ENCODE results near the gene MSMB.
A peak's percentile ranks its signal among the peaks of the same experiment; 100 is the strongest.

MSMB gene

GRCh38 chr10:46033602-46034011, 12.5 kb downstream of the MSMB start:
- DNase-seq (ENCODE audit: low spot score): no peak

DNA sequence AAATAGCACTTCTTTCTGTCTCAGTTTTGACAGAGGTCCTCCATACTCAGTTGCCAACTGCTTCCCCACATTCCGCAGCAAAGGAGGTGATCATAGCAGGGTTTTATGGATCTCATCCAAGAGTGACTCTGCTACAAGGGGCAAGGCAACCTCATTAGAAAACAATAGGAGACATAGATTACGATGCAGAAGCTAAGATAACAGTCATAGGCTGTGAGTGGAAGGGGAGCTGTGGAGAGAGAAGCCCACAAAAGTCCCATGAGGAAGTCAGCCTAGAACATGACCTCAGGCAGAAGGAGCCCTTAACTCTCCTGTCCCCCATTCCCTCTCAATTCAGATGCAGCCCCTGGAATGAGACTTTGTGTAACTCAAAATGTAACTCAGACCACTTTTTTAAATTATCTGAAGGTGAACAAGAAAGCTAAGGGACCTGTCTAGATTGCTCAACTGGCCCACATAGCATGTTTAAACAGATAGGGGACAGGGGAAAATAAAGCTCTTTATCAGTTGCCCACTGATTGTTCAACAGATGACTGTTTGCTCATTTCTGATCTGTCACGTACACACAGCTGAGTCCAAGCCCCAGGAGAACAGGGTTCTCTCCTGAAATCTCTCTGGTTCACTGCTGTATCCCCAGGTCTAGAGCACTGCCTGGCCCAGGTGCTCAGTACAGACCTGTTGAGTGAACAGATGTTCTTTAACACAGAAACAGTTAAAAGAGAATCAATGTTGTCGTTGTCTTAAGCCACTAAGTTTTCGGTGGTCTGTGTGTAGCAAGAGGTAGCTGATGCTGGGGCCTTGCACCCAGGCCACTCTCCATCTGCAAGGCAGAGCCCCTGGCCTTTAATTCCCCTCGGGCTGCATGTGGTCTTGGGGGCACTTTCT, 14.2 kb downstream of the MSMB start:
- no peak for DNase-seq (ENCODE audit: low spot score)

- peak; percentile 99 for DNase-seq (ENCODE audit: low spot score)
Observed at GRCh38 chr10:46030091-46030937, 15.8 kb downstream of the MSMB start, which contains the start of gene NCOA4. Gene NCOA4, minus strand, starts transcription at chr10:46030623. Its CDS starts 13,943 bp downstream, at chr10:46016680.

DNA sequence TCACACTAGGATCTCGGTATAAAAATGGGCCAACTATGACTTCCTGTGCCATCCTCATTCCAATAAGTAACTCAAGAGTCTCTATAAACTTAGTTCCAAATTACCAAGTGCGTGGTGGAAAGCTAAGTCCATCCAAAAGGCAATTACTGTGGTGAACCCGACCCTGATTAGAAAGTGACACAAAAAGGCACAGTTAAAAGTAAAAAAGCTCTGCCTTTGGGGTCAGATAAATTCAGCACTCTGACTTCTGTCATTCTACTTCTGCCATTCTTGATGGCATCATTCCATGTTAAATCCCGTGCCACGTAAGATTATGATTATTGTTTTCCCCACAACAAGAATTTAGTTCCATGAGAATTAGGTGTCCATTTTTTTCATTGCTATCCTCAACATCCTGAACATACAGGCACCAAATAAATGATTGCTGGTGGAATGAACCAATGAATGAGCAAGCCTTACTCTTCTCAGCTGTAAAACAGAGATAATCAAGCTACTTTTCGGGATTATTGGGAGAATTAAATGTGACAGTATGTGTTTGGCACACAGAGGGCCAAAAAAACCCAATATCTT, 16.5 kb downstream of the MSMB start:
- DNase-seq (ENCODE audit: low spot score): no peak

GRCh38 chr10:46028584-46029460, 17.2 kb downstream of the MSMB start:
- DNase-seq (ENCODE audit: low spot score): peak; percentile 50

DNA sequence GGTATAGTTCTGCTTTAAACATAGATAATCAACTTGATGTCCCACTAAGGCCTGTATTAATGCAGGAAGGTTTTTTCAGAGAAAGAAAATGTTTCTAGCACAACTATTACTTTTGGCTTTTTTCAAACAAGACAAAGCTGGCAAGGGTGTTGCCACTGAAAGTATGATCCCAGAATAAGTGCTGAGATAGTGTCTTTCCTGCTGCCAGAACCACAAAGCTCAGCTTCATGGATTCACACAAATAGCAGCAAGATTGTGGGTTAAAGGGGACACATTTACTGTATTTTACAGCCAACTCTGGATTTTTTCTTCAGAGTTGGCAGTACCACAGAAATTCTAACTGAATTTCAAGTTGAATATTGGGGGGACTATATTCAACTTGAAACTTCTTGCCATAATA, 20.0 kb downstream of the MSMB start:
- DNase-seq (ENCODE audit: low spot score): no peak

- DNase-seq (ENCODE audit: low spot score): no peak
Observed at GRCh38 chr10:46025406-46025805, 20.7 kb downstream of the MSMB start.

GRCh38 chr10:46024948-46025347, 21.1 kb downstream of the MSMB start:
- DNase-seq (ENCODE audit: low spot score): no peak

- peak; percentile 95 for DNase-seq (ENCODE audit: low spot score)
Observed at GRCh38 chr10:46022978-46023702, 22.9 kb downstream of the MSMB start.

DNA sequence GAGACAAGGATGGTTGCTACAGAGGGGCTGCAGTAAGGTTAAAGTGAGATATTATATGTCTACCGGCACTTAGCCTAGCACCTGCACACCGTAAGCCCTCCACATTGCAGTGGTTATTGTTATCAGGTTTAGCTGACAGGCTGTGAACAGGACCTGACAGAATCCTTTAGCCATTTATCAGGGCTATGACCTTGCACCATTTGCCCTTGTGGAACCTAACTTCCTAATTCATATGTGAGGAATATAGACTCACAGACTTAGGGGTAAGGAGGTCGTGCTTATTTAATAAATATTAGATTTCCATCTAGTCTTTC, 25.8 kb downstream of the MSMB start:
- DNase-seq (ENCODE audit: low spot score): no peak

DNA sequence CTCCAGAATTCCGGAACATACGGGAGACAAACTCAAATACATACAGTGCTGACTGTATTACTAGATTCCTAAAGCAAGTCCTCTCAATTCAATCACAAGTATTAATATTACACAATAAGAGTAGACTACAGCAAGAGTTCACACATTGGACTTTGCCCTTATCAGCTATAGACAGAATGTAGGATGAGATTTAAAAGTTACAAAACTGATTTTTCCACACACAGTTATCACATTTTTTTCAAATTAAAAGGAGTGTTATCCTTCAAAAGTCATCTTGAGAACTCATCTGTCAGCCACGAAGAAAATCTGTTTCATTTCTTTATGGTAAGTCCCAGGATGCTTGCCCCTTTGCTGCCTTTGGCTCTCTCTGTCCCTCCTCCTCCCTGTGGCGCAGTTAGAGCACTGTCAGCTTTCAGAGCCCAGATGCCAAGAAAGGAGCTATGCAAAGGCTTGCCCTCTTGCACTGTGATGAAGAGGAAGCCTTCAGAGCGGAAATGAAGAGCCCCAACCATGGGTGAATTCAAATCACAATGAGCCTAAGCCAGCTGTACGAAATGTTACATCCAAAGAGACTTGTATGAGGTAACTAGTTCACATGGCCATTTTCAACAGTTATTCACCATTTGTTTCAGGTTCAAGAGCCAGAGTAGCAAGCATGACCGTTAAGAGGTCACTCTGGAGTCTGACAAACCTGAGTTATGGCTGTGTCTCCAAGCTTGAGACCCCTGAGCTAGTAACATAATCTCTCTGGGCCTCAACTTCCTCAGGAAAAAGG, 26.3 kb downstream of the MSMB start:
- DNase-seq (ENCODE audit: low spot score): no peak

DNA sequence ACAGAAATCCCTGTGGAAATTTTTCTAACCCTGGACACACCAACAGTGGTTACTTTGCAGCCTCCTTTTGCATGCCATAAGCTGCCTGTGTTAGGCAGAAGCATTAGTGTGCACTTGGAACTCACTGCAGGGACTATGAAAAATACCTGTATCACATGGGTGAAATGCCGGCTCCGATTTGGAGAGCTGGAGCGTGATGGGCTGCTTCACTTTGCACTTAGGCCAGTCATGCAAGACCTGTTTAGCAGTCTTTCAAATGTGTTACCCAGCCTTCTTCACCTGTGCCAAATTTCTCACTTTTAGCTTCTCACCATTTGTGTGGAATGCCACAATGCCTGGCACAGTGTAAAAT, 26.9 kb downstream of the MSMB start:
- no peak for DNase-seq (ENCODE audit: low spot score)

DNA sequence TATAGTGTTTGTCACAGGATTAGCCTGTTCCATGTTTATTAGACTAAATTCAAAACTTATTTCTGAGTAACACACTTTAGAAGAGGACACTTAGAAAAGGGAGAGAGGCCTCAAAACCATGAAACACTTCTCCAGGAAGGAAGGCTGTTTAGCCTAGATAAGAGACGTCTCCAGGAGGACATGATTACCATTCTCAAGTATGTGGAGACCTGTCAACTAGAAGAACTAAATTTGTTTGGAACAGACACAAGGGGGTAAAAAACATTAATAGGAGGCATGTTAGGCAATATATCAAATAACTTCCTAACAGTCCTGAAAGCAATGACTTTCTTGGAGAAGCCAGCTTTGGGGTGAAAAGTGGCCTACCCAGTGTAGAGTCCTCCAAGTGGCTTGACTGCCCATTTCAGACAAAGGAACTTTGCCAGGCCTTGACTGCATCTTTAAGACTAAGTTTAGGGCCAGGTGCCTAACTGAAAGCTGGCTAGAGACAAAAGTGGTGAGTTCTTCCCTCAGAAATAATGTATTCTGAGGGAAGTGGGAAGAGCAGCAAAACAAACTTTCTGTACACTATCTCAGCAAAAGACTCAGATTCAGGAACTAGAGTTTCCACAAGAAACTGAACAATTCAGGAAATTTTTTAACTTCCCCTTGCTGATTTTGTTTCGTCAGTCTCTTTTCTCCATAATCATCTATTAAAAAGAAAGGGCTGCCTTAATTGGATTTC, 27.5 kb downstream of the MSMB start:
- no peak for DNase-seq (ENCODE audit: low spot score)

DNA sequence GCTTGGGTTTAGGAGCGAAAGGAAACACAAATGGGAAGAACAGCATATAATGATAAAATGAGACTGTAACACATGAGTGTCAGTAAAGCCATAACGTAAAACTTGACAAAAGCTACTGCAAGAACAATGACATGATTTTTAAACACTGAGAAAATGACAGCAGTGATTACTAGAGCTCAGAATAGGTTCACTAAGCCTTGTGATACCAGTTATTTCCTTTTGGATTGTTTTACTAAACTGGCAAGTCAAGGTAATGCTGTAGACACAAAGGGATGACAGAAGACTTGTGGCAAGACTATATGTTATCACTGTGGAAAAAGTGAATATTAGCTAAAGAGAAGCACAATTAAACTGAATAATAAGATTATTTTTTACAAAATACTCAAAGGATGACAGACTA, 28.3 kb downstream of the MSMB start:
- no peak for DNase-seq (ENCODE audit: low spot score)

DNA sequence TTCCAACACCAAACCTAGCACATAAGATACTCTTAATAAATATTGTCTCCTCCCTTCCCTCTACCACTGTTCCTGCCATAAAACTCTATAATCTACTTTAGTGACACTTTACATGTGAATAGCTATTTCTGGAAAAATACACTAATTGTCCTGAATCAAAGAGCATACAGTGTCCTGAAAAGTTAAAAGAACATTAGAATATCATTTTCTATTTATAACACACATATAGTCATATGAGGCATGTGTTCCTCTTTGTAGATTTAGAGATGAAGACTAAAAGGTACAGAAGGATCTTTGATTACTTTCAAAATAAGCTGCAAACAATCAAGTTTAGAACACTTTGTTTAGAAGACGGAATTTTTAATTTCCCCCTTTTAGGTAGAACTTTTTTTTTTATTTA, 29.3 kb downstream of the MSMB start:
- DNase-seq (ENCODE audit: low spot score): no peak

DNA sequence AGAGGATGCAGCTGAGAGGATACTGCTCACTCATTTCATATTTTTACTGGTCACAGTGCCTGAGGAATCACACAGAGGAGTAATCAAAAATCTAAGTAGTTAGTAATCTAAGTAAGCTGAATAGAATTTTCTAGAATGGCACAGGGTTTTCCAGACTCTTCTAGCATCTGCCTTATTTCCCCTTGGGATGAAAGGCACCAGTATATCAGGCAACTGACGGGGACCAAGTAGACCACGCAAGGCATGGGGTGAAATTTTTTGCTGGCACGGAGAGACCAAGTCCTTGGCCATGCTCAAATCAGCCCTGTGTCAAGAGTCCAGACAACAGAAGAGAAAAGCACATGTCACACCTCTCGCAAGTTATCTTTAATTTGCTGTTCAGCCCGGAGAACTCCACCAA, 29.9 kb downstream of the MSMB start:
- no peak for DNase-seq (ENCODE audit: low spot score)

DNA sequence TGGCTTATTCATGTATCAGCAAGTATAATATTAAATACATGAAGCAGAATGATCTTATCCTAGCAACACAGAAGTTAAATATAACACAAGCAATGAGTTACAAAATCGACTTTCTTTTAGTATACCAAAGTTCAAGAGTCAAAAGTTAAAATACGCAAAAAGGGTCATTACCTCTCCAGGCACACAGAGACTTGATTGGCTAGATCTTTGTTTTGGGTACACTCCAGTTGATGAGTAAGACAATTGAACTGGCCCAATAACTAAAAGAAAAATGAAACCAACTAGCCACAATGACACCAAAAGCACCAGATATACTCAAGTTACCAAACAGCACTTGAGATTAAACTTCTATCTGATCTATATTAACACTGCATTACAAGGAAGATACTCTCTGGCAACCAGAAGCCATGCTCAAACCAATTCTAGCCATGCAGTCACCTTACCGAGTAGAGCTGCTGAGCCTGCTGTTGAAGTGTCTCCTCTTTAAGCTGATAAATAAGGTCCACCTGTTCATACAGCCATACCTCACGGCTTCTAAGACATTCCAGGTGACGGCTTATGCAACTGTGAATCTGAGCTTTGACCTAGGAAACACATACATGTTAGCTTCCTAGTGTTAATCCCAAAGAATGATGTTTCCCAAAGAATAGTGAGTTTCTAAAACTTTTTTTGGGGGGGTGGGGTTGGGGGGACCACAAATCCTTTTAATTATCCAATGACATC, 31.2 kb downstream of the MSMB start:
- no peak for DNase-seq (ENCODE audit: low spot score)

- DNase-seq (ENCODE audit: low spot score): no peak
Observed at GRCh38 chr10:46014206-46014605, 31.9 kb downstream of the MSMB start.

DNA sequence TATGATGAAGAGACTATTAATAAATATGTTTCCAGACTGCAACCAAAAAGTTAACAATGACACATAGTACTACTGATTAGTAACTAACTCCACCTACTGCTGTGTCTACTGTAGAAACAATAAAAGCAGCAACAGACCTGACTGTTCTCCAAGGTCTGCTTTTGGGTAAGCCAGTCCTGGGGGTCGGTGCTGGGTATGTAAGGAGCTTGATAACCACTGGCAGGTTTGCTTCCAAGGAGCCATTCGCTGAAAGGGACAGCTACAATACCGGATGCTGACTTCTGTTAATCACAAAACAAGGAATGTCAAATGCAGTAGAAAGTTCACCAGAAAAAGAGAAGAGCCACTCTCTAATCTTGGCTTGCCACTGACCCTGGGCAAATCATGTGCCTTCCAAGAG, 33.3 kb downstream of the MSMB start:
- DNase-seq (ENCODE audit: low spot score): no peak

All from D341Med (cell line).